Panc1 (cell line): ENCODE results near the gene GLT8D2.

Source experiments
- POLR2AphosphoS5 ChIP-seq: IDR thresholded peaks from 2 replicates; pipeline ENCODE4 v1.6.1; 2012; ENCODE audit warnings: mild to moderate bottlenecking, low read depth, low read length, moderate library complexity
- SIN3A ChIP-seq: IDR thresholded peaks from 2 replicates; pipeline ENCODE4 v1.6.1; 2012; ENCODE audit warnings: low read depth, mild to moderate bottlenecking, low read length, moderate library complexity, borderline replicate concordance; ENCODE audit not compliant: insufficient read depth
- TF ChIP-seq, protein P1 (sequence below): fragments of 450-650 bp; IDR thresholded peaks from 2 replicates; pipeline ENCODE4 v1.5.1; 2017; ENCODE audit warnings: mild to moderate bottlenecking
- TF ChIP-seq, protein P2 (sequence below), 2 experiments: IDR thresholded peaks; 2 replicates each; pipeline ENCODE4 v1.6.1; 2011 to 2012; ENCODE audit warnings: low read depth in 2 of 2, control low read depth in 1 of 2, low read length in 1 of 2, mild to moderate bottlenecking in 1 of 2, moderate library complexity in 1 of 2; ENCODE audit not compliant: insufficient read depth in 1 of 2

DNA sequence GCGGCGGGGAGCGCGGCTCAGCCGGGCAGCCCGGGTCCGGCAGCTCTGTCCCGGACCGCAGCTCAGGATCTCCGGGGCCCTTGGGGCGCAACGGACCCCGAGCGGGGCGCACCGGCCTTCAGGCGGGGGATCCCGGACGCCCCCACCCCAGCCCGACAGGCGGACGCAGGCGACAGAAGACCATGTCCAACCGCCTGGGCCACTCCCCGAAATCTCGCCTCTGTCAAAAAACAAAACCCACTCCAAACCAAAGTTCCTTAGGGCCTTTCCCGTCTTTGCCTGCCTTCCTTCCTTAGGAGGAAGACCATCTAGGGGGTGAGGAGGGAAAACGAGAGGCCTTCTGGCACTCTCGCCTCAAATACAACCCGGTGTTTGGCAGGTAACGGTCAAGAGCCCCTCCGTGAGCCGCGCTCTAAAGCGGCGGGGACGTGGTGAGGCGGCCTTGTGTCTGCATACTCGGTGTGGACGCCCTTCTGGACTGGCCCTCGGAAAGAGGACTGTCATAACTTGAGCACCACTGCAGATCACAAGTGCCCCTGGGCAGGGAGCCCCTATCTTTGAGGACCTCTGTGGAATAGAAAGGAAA, 14.9 kb upstream of the GLT8D2 start:
- TF ChIP-seq, protein P1, sequence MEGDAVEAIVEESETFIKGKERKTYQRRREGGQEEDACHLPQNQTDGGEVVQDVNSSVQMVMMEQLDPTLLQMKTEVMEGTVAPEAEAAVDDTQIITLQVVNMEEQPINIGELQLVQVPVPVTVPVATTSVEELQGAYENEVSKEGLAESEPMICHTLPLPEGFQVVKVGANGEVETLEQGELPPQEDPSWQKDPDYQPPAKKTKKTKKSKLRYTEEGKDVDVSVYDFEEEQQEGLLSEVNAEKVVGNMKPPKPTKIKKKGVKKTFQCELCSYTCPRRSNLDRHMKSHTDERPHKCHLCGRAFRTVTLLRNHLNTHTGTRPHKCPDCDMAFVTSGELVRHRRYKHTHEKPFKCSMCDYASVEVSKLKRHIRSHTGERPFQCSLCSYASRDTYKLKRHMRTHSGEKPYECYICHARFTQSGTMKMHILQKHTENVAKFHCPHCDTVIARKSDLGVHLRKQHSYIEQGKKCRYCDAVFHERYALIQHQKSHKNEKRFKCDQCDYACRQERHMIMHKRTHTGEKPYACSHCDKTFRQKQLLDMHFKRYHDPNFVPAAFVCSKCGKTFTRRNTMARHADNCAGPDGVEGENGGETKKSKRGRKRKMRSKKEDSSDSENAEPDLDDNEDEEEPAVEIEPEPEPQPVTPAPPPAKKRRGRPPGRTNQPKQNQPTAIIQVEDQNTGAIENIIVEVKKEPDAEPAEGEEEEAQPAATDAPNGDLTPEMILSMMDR, result no peak
- TF ChIP-seq, protein P2, sequence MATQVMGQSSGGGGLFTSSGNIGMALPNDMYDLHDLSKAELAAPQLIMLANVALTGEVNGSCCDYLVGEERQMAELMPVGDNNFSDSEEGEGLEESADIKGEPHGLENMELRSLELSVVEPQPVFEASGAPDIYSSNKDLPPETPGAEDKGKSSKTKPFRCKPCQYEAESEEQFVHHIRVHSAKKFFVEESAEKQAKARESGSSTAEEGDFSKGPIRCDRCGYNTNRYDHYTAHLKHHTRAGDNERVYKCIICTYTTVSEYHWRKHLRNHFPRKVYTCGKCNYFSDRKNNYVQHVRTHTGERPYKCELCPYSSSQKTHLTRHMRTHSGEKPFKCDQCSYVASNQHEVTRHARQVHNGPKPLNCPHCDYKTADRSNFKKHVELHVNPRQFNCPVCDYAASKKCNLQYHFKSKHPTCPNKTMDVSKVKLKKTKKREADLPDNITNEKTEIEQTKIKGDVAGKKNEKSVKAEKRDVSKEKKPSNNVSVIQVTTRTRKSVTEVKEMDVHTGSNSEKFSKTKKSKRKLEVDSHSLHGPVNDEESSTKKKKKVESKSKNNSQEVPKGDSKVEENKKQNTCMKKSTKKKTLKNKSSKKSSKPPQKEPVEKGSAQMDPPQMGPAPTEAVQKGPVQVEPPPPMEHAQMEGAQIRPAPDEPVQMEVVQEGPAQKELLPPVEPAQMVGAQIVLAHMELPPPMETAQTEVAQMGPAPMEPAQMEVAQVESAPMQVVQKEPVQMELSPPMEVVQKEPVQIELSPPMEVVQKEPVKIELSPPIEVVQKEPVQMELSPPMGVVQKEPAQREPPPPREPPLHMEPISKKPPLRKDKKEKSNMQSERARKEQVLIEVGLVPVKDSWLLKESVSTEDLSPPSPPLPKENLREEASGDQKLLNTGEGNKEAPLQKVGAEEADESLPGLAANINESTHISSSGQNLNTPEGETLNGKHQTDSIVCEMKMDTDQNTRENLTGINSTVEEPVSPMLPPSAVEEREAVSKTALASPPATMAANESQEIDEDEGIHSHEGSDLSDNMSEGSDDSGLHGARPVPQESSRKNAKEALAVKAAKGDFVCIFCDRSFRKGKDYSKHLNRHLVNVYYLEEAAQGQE (IDR thresholded peaks at IDR 0.05; ENCODE audit: insufficient read depth in 1 of 2, low read depth in 2 of 2, low read length in 1 of 2), result no peak
- no peak for TF ChIP-seq SIN3A
- no peak for TF ChIP-seq POLR2AphosphoS5
